Right kidney (tissue), 1 donor: Measurements from ENCODE around the gene NT5DC2.

Experiments
- DNase-seq: peaks from one replicate; pipeline ENCODE4 v3.0.0-alpha.2; 2016

The NT5DC2 gene

GRCh38 chr3:52512105-52512504 is 21.6 kb downstream of the NT5DC2 start:
- DNase-seq = no peak

GRCh38 chr3:52511509-52511908 is 22.1 kb downstream of the NT5DC2 start:
- no peak for DNase-seq

GRCh38 chr3:52509753-52510328 is 23.8 kb downstream of the NT5DC2 start:
- DNase-seq = no peak

GRCh38 chr3:52507359-52507758 is 26.3 kb downstream of the NT5DC2 start:
- no peak for DNase-seq

GRCh38 chr3:52506266-52506966 is 27.2 kb downstream of the NT5DC2 start:
- DNase-seq = no peak

GRCh38 chr3:52504977-52505376 is 28.7 kb downstream of the NT5DC2 start:
- no peak for DNase-seq

- DNase-seq = no peak
Observed at GRCh38 chr3:52503788-52504424, 29.8 kb downstream of the NT5DC2 start.

GRCh38 chr3:52502808-52503350 is 30.8 kb downstream of the NT5DC2 start:
- DNase-seq = no peak

GRCh38 chr3:52502001-52502400 is 31.7 kb downstream of the NT5DC2 start:
- DNase-seq = no peak

- no peak for DNase-seq
Observed at GRCh38 chr3:52501046-52501445, 32.6 kb downstream of the NT5DC2 start.

- DNase-seq = no peak
Observed at GRCh38 chr3:52498137-52499054, 35.3 kb downstream of the NT5DC2 start.

GRCh38 chr3:52495777-52496602 is 37.7 kb downstream of the NT5DC2 start:
- DNase-seq = no peak

- DNase-seq = no peak
Observed at GRCh38 chr3:52494886-52495495, 38.7 kb downstream of the NT5DC2 start, which contains the start of gene STAB1. Gene STAB1, plus strand, starts transcription at chr3:52495338. Its CDS starts 76 bp downstream, at chr3:52495414.

GRCh38 chr3:52494445-52494844 is 39.2 kb downstream of the NT5DC2 start:
- no peak for DNase-seq

GRCh38 chr3:52493232-52494017 is 40.2 kb downstream of the NT5DC2 start:
- DNase-seq = no peak

GRCh38 chr3:52492059-52492458 is 41.6 kb downstream of the NT5DC2 start:
- no peak for DNase-seq

- no peak for DNase-seq
Observed at GRCh38 chr3:52490939-52491526, 42.6 kb downstream of the NT5DC2 start.

GRCh38 chr3:52490035-52490938 is 43.4 kb downstream of the NT5DC2 start:
- DNase-seq = no peak

GRCh38 chr3:52489453-52489852 is 44.2 kb downstream of the NT5DC2 start:
- no peak for DNase-seq
